Activated T-cell treated with anti-CD3 and anti-CD28 coated beads for 24 hours (primary cell): Measurements from ENCODE around the gene EVA1A.
"Not testable (repeated sequence)": the region's sequence is repeated elsewhere in the genome, so short reads cannot be mapped to it uniquely, and the experiment has no call there.

Source experiments
- DNase-seq: peaks from one replicate; pipeline ENCODE4 v3.0.0-alpha.2; 2020; ENCODE audit warnings: low read depth

The EVA1A gene

DNA sequence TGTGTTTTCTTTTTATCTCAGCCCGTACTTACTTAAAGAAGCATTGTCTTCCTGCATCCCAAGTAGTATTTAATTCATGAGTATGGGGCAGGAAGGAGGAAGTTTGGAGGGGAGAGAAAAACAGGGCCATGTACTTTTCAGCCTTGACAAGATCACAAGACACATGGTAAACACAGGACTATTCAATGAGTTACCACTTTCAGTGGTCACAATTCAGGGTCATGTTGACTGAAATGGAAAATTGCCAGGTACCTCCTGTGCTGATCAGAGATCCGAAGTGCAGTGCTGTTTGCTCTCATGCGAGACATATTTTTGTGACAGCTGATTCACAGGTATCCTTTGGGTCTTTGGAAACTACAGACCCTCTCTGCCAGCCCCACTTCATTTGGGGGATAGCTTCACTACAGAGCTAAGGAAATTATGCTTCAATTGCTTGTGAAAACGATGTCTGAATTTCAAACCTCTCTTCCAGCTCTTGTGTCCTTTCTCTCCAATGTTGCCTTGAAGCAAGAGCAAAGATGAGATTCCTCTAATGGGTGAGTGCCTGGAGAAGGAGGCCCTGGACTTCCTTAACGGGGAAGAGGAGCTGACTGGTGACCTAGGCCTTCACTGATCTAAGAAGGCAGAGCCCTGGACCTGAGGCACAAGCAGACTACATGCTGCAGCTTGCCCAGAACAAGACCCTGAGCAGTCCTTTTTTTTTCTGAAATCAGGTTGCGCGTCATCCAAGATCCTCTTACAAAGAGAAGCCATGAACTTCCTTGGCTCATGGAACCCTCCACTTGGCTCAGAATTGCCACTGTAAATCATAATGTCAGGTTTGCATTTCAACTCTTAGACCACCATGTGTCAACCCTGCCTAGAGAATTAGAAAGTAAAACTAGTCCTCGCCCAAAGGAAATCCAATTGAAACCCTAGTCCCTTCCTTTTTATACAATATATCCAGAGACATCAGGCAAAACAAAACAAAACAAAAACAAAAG lies 44.1 kb downstream of the EVA1A start:
- DNase-seq: no peak

DNA sequence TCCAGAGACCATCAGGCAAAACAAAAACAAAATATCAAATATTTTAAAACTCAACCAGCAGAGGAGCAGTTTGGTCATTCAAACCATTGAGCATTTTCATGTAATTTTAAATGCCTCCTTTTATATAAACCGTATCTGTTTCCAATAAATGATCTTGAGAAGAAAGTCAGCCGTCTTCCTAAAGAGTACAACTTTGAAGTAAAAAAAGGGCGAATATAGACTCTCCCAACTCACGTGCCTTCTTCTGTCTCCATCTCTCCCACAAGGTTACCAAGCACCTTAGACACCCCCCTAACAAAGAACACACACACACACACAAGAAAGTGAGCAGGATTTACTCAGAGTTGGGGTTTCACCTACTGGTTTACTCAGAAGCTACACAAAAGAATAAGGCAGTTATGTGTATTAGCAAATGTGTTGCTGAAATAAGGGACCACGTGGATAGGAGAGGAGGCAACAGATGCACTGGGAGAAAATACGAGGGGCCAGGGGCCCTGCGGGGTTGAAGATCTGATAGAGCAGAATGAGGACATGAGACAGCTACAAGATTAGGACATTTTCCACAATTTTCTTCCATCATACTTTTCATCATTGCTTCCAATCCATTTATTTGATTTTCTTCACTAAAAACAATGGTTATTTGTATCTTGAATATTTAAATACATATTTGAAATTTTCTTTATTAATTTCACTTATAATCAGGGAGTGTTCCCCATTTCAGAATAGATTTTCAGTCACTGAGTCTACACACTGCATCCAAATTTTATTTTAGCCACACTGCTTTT lies 45.0 kb downstream of the EVA1A start:
- no peak for DNase-seq

DNA sequence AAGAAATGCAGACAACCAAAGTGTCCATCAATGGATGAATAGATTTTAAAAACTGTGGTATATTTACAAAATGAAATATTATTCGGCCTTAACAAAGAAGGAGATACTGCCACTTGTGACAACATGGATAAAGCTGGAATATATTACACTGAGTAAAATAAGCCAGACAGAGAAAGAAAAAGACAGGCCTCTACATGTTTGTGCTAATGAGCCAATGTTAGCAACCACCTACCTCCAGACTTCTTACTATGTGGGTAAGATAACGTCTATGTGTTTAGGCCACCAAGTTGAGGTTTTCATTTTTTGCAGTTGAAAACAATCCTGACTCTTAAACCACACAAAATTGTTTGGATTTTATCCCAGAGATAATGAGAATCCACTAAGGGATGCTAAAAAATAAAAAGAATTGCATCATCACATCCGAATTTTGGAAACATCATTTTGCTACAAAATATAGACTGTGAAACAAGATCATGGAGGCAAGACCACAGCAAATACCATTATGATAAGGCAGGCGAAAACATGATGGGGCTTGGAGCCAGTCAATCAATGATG lies 47.0 kb downstream of the EVA1A start:
- no peak for DNase-seq

DNA sequence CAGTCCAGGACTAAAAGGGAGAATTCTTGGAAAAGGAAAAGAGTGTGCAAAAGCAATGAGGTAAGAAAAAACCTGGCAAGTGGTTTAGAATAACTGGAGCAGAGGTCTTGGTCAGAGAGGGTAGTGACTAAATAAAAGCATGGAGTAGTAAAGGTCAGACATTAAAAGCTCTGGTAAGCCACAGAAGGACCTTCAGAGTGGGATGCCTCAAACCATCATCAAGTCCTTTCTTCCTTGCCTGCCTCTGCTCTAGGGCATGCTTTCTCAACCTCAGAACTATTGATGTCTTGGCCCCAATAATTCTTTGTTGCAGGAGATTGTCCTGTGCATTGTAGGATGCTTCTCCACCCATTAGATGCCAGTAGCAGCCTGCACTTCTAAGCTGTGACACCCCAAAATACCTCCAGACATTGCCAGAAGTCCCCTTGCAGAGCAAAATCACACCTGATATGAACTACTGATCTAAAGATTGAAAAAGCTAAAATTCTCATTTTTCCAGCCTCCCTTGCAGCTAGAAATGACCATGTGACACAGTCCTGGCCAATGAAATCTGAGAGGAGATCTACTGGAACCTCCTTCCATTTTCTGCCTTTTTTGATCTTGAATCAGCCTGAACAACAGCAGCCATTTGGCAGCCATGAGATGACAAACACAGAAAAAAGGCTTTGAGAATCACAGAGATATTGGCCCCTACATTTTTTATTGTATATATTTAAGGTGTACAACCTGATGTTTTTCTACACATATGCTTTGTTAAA lies 48.1 kb downstream of the EVA1A start:
- DNase-seq: no peak

DNA sequence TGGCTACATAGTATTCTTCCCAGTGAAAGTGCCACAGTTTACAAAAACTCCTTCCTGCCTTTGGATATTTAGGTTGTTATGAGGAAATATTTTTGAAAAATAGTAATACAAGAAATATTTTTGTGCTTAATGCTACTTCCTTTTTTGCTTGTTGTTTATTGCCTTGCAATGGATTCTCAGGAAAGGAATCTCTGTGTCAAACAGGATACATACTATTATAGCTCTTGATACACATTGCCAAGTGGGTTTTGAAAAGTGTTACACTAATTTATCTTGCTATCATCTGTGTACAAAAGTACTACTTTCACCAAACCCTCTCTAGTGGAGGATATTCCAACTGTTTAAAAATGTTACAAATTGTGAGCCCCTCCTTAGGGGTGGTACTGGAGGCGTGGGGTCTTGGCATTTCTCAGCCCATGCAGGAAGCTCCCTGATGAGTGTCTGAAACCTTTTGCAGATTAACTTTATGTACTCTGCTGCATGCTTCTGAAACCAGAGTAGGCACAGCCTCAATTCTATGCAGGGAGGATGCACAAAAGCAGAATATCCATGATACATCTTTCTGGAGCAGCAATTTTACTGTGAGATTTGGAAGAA lies 54.5 kb downstream of the EVA1A start:
- DNase-seq: no peak

GRCh38 chr2:75505012-75505411 lies 55.7 kb downstream of the EVA1A start:
- DNase-seq: no peak

GRCh38 chr2:75503048-75503607 lies 57.6 kb downstream of the EVA1A start:
- DNase-seq: no peak

GRCh38 chr2:75500633-75501032 lies 60.1 kb downstream of the EVA1A start:
- DNase-seq: no peak

DNA sequence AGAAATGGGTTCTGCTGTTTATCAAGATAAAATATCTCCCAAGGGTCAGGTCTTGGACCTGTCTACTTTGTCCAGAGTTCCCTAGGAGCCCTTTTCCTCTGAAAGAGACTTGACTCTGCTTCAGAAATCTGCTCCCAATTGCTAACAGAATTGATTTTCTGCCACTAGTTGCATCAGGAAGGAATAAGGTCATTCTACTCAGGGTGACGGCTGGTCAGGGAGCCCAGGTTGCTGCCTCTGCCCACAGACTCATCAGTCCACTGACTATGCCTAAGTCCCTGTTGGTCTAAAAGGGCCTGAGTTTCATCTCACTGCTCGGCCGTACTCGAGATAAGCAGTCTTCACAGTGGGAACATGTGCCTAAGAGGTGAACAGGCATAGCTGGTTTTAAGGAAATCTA lies 61.2 kb downstream of the EVA1A start:
- DNase-seq: no peak

- DNase-seq: no peak
These were observed 61.8 kb downstream of the EVA1A start for GRCh38 chr2:75498907-75499306.

DNA sequence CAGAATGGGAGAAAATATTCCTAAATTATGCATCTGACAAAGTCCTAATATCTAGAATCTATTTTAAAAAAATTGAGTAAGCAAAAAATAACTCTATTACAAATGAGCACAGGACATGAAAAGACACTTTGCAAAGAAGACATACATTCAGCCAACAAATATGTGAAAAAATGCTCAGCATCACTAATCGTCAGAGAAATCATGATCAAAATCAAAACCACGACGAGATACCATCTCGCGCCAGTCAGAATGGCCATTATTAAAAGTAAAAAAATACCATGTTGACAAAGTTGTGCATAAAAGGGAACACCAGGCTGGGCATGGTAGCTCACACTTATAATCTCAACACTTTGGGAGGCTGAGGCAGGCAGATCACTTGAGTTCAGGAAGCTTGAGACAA lies 63.5 kb downstream of the EVA1A start:
- DNase-seq: no peak

DNA sequence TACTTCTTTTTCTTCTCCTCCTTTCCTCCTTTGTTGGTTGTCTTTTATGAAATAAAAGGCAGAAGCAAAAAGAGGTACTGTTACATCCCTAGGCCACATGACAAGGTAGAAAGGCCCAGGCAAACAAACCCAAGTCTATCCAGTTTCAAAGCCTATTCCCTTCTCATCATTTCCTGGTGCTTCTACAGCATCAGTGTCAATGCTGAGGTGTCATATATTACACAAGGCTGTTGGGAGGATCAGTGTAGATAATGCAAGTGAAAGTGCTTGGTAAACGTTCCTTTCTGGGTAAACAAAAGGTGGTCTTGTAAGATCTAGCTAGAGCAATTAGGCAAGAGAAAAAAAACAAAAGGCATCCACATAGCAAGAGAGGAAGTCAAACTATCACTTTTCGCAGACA lies 64.9 kb downstream of the EVA1A start:
- no peak for DNase-seq

GRCh38 chr2:75494137-75494769 lies 66.5 kb downstream of the EVA1A start:
- no peak for DNase-seq

DNA sequence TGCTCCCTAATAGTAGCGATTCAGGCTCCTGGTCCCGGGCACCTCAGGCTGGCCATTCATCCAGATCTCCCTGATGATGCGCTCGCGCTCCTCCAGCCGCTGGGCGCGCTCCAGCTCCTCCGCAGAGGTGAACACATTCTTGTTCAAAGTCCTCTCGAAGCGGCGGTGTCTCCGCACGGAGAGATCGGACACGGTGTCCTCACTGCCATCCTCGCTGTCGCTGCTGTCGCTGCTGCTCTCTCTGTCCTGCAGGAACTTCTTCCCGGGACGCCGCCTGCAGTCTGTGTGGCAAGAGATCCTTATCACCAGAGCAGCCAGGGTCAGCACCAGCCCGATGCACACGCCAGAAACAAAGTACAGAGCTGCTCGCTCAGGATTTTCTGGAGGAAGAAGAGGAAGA lies 67.5 kb downstream of the EVA1A start:
- DNase-seq: no peak

GRCh38 chr2:75491129-75491753 lies 69.5 kb downstream of the EVA1A start:
- DNase-seq: no peak

DNA sequence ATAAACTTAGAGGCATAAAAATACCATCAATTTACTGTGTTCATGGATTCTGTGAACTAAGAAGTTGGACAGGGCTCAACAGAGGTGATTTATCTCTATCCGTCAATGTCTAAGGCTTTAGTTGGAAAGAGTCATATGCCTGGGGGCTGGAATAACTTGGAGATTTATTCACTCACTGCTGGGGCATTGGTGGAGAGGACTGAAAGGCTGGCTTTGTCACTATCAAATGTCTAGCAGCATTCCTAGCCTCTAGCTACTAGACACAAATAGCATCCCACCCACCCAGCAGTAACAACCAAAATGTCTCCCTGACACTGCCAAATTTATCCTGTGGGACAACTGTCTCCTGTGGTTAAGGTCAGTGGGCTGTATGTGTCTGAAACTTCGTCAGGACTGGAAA lies 71.0 kb downstream of the EVA1A start:
- no peak for DNase-seq

DNA sequence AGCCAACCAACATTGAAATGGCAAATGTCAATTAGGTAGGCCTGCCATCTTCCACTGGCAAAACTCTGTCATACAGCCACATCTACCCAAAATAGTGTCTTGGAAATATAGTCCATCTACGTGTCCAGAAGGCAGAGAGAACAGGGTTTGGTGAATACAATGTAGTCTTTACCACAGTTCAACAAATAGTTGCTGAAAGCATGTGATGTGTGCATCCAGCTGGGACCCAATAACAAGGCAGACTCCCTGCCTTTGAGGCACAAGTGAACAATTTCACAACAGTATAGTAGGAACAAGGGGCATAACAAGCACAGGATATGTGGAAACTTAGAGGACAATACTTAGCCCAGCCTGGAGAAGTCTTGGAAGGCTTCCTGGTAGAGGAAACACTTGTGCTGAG lies 72.6 kb downstream of the EVA1A start:
- DNase-seq: no peak

- not testable (repeated sequence) for DNase-seq
These were observed 74.0 kb downstream of the EVA1A start for GRCh38 chr2:75486735-75487134.

DNA sequence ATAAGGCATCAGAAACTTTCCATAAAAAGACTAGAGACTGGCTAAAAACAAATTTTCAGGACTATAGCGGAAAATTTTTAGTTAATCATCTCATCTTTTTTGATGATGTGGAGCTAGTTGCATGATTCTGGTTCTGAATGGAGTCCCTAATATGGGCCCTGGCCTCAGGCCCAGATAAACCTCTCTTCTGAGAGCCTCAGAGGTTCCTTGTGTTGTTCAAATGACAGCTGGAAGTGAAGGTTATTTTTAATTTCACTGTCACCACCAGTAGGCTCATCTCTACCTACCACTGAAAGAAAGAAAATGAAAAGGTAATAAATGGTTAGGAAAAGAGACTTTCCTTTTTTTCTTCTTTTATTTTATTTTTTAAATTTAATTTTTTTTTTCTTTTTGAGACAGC lies 75.9 kb downstream of the EVA1A start:
- DNase-seq: no peak

- DNase-seq: no peak
These were observed 76.9 kb downstream of the EVA1A start for GRCh38 chr2:75483878-75484277.
